Mucosa of descending colon (tissue), 3 donors: ENCODE data around the gene USP10. TPM values are rescaled to one million over a fixed set of nuclear protein-coding genes. Genes with fewer than 3 reads are reported as not detected.
A peak's percentile ranks its signal among the peaks of the same experiment; 100 is the strongest.
"Not testable (repeated sequence)": the region's sequence is repeated elsewhere in the genome, so short reads cannot be mapped to it uniquely, and the experiment has no call there.

Source experiments
- ATAC-seq: fragments of 200-7000 bp; cut with Tn5 transposase; one replicate; pipeline ENCODE4 v1.9.1; 2020; ENCODE audit warnings: mild to moderate bottlenecking, moderate library complexity
- DNase-seq, 3 donors: peaks; one replicate each; pipeline ENCODE4 v3.0.0-alpha.2; 2020
- H3K36me3 ChIP-seq: fragments of 200-600 bp; one replicate; pipeline ENCODE4 v1.8.0; 2021; ENCODE audit warnings: low read depth, mild to moderate bottlenecking
- H3K4me1 ChIP-seq: fragments of 200-600 bp; one replicate; pipeline ENCODE4 v1.8.0; 2021; ENCODE audit warnings: low read depth, mild to moderate bottlenecking
- H3K4me3 ChIP-seq: fragments of 200-600 bp; one replicate; pipeline ENCODE4 v1.8.0; 2021; ENCODE audit warnings: mild to moderate bottlenecking
- H3K9me3 ChIP-seq: fragments of 200-600 bp; one replicate; pipeline ENCODE4 v1.8.0; 2021; ENCODE audit warnings: mild to moderate bottlenecking
- CTCF ChIP-seq: fragments of 200-600 bp; IDR thresholded peaks from one replicate; pipeline ENCODE4 v1.8.0; 2022; ENCODE audit warnings: antibody characterized with exemption, mild to moderate bottlenecking
- intact Hi-C, 2 donors: fragments of 100-400 bp; cut with DNase I in 1 of 2; cut with micrococcal nuclease in 1 of 2; formaldehyde crosslinking; loops; one replicate each; pipeline versions ENCODE4 v1.11.0 to v1.11.1; 2022; cut with DNase I, micrococcal nuclease
- total RNA-seq, 3 donors: library from RNA; stranded (reverse); fragmentation: NEBNext Ultra II Directional in 2 of 3; extraction: Animal tissue kit (Norgen Biotek cat#: 25700) in 2 of 3; gene quantifications; one replicate each; pipeline versions ENCODE4 v1.2.1 to v1.2.4, GENCODE V29; 2021 to 2023
- donor health status: DM: no; HTN: no; CAD: no; lungs with moderate emphysema.
- donor health status: DM: no; HTN: no; CAD: no.
- donor health status: DM: no; HTN: yes; CAD: no.

USP10 gene
- total RNA-seq, 3 donors from 2014 or later, result 65.1 to 76.9 (median 72.4) TPM

GRCh38 chr16:84686707-84687298, 13.0 kb upstream of the USP10 start:
- H3K36me3 ChIP-seq, result no peaks in the 10 kb centered on the region
- no peaks in the 10 kb centered on the region for H3K9me3 ChIP-seq
- intact Hi-C loops, result no loop called here
- no peak for TF ChIP-seq CTCF
- ATAC-seq, result no peak
- H3K4me1 ChIP-seq, result no peaks in the 10 kb centered on the region
- no peak for DNase-seq
- no peak overlapping the region for H3K4me3 ChIP-seq

GRCh38 chr16:84687715-84688114, 12.1 kb upstream of the USP10 start:
- TF ChIP-seq CTCF, result no peak
- H3K4me3 ChIP-seq, result no peak overlapping the region
- ATAC-seq (peak; percentile 36), DNase-seq (no peak)
- no peaks in the 10 kb centered on the region for H3K4me1 ChIP-seq
- H3K9me3 ChIP-seq, result no peaks in the 10 kb centered on the region
- intact Hi-C loops, result no loop called here
- no peaks in the 10 kb centered on the region for H3K36me3 ChIP-seq

DNA sequence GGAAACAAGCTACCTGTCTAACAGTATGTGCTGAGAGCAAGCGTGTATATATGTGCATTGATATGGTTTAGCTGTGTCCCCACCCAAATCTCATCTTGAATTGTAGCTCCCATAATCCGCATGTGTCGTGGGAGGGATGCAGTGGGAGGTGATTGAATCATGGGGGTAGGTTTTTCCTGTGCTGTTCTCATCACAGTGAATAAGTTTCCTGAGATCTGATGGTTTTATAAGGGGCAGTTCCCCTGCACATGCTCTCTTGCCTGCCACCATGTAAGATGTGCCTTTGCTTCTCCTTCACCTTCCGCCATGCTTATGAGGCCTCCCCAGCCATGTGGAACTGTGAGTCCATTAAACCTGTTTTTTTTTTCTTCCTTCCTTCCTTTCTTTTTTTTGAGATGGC, 11.6 kb upstream of the USP10 start:
- intact Hi-C loops, H3K9me3 ChIP-seq, ATAC-seq, H3K36me3 ChIP-seq, H3K4me3 ChIP-seq, DNase-seq, H3K4me1 ChIP-seq: not testable (repeated sequence)

DNA sequence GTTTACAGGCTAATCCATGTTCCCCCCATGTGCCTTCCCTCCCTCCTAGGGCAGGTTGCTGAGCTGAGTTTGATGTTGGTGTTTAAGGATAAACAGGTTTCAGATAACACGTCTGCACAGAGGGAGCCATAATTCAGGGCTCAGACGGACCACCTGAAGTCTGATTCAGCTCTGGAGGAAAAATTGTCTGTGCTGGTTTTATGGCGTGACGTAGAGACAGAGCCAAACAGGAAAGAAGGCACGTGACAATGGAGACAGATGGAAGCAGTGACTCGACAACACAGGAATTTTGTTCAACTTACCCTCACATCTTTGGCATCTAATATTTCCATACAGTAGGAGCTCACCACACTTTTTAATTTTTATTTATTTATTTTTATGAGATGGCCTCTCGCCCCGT, 10.7 kb upstream of the USP10 start:
- TF ChIP-seq CTCF, result no peak
- ATAC-seq (no peak), DNase-seq (no peak)
- Histone ChIP-seq H3K9me3 (no peaks in the 10 kb centered on the region), H3K36me3 (no peaks in the 10 kb centered on the region), H3K4me3 (no peak overlapping the region), H3K4me1 (no peaks in the 10 kb centered on the region)
- intact Hi-C loops, result no loop called here

- DNase-seq (no peak), ATAC-seq (no peak)
- TF ChIP-seq CTCF, result no peak
- Histone ChIP-seq H3K9me3 (no peaks in the 10 kb centered on the region), H3K36me3 (no peaks in the 10 kb centered on the region), H3K4me3 (no peak overlapping the region), H3K4me1 (no peaks in the 10 kb centered on the region)
- intact Hi-C loops, result no loop called here
These were observed 9.5 kb upstream of the USP10 start for GRCh38 chr16:84690088-84690819.

GRCh38 chr16:84692451-84693214, 7.2 kb upstream of the USP10 start:
- no peaks in the 10 kb centered on the region for H3K4me1 ChIP-seq
- ATAC-seq (no peak), DNase-seq (no peak)
- no peaks in the 10 kb centered on the region for H3K36me3 ChIP-seq
- no peak for TF ChIP-seq CTCF
- intact Hi-C loops, result no loop called here
- H3K9me3 ChIP-seq, result no peaks in the 10 kb centered on the region
- no peak overlapping the region for H3K4me3 ChIP-seq

DNA sequence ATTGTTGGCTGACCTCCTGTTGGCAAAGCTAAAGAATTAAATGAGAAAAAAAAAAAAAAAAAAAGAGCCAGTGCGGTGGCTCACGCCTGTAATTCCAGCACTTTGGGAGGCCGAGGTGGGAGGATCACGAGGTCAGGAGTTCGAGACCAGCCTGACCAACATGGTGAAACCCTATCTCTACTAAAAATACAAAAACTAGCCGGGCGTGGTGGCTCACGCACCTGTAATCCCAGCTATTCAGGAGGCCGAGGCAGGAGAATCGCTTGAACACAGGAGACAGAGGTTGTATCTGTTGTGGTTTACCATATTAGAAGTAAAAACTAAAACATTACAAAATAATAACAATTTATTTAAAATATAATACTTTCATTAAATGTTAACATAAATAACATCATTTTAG, 5.9 kb upstream of the USP10 start:
- DNase-seq, intact Hi-C loops, H3K9me3 ChIP-seq, H3K4me1 ChIP-seq, H3K36me3 ChIP-seq, H3K4me3 ChIP-seq, ATAC-seq: not testable (repeated sequence)
